Measurements from ENCODE around the gene CIAPIN1.

Gene CIAPIN1

GRCh38 chr16:57485916-57486857, 39.0 kb upstream of the CIAPIN1 start, which contains the start of gene DOK4:
Gene DOK4 (minus strand): TSS chr16:57486493. CDS start chr16:57479507, 6,986 bp downstream.
- H3K79me2 ChIP-seq (ENCODE audit: insufficient read depth, low read depth), result no peaks in the 10 kb centered on the region
- H3K4me3 ChIP-seq (IDR thresholded peaks at IDR 0.05; ENCODE audit: insufficient read depth, low read depth, low read length), result no peak within 1 kb of the TSS
- H2AFZ ChIP-seq (ENCODE audit: low read depth), result peak within 1 kb of the TSS; percentile 81
- peak within 1 kb of the TSS; percentile 94 for H3K4me2 ChIP-seq
- H3K27me3 ChIP-seq (ENCODE audit: insufficient read depth, low read depth), result no peaks in the 10 kb centered on the region
- no peak for TF ChIP-seq CTCF (conservative IDR thresholded peaks at IDR 0.05; ENCODE audit: low read depth, low read length)
- peaks cover 42% of the 10 kb centered on the region for H3K4me1 ChIP-seq (ENCODE audit: low read depth, poor library complexity, severe bottlenecking)
- peak within 1 kb of the TSS; percentile 43; the same call in 1 of the 2 replicates for H3K9ac ChIP-seq
- H3K27ac ChIP-seq, result peak within 1 kb of the TSS; percentile 50
- no peaks in the 10 kb centered on the region for H3K36me3 ChIP-seq (ENCODE audit: insufficient read depth)
- H4K20me1 ChIP-seq (ENCODE audit: insufficient read depth), result no peaks in the 10 kb centered on the region

GRCh38 chr16:57485091-57485915, 38.1 kb upstream of the CIAPIN1 start:
- Histone ChIP-seq H3K36me3 (ENCODE audit: insufficient read depth) (no peaks in the 10 kb centered on the region), H3K9ac (peak overlapping the region; percentile 18; the same call in 1 of the 2 replicates), H3K79me2 (ENCODE audit: insufficient read depth, low read depth) (no peaks in the 10 kb centered on the region), H3K4me2 (peak overlapping the region; percentile 94), H3K27ac (no peak overlapping the region), H3K4me3 (IDR thresholded peaks at IDR 0.05; ENCODE audit: insufficient read depth, low read depth, low read length) (no peak overlapping the region), H3K27me3 (ENCODE audit: insufficient read depth, low read depth) (no peaks in the 10 kb centered on the region), H4K20me1 (ENCODE audit: insufficient read depth) (no peaks in the 10 kb centered on the region), H3K4me1 (ENCODE audit: low read depth, poor library complexity, severe bottlenecking) (peaks cover 41% of the 10 kb centered on the region), H2AFZ (ENCODE audit: low read depth) (peak overlapping the region; percentile 81)
- no peak for TF ChIP-seq CTCF (conservative IDR thresholded peaks at IDR 0.05; ENCODE audit: low read depth, low read length)

- no peaks in the 10 kb centered on the region for H3K36me3 ChIP-seq (ENCODE audit: insufficient read depth)
- H3K79me2 ChIP-seq (ENCODE audit: insufficient read depth, low read depth), result no peaks in the 10 kb centered on the region
- H3K27ac ChIP-seq, result no peak overlapping the region
- H3K4me2 ChIP-seq, result no peak overlapping the region
- H3K4me1 ChIP-seq (ENCODE audit: low read depth, poor library complexity, severe bottlenecking), result peaks cover 34% of the 10 kb centered on the region
- no peak overlapping the region for H2AFZ ChIP-seq (ENCODE audit: low read depth)
- H4K20me1 ChIP-seq (ENCODE audit: insufficient read depth), result no peaks in the 10 kb centered on the region
- no peak overlapping the region for H3K9ac ChIP-seq
- no peak overlapping the region for H3K4me3 ChIP-seq (IDR thresholded peaks at IDR 0.05; ENCODE audit: insufficient read depth, low read depth, low read length)
- no peak for TF ChIP-seq CTCF (conservative IDR thresholded peaks at IDR 0.05; ENCODE audit: low read depth, low read length)
- H3K27me3 ChIP-seq (ENCODE audit: insufficient read depth, low read depth), result no peaks in the 10 kb centered on the region
These were observed 37.4 kb upstream of the CIAPIN1 start for GRCh38 chr16:57484515-57485005.

GRCh38 chr16:57483725-57484514, 36.7 kb upstream of the CIAPIN1 start:
- no peak overlapping the region for H3K4me3 ChIP-seq (IDR thresholded peaks at IDR 0.05; ENCODE audit: insufficient read depth, low read depth, low read length)
- H3K4me1 ChIP-seq (ENCODE audit: low read depth, poor library complexity, severe bottlenecking), result peaks cover 27% of the 10 kb centered on the region
- no peak overlapping the region for H2AFZ ChIP-seq (ENCODE audit: low read depth)
- H4K20me1 ChIP-seq (ENCODE audit: insufficient read depth), result no peaks in the 10 kb centered on the region
- no peaks in the 10 kb centered on the region for H3K79me2 ChIP-seq (ENCODE audit: insufficient read depth, low read depth)
- H3K9ac ChIP-seq, result no peak overlapping the region
- H3K4me2 ChIP-seq, result no peak overlapping the region
- H3K27ac ChIP-seq, result no peak overlapping the region
- no peaks in the 10 kb centered on the region for H3K36me3 ChIP-seq (ENCODE audit: insufficient read depth)
- no peaks in the 10 kb centered on the region for H3K27me3 ChIP-seq (ENCODE audit: insufficient read depth, low read depth)
- TF ChIP-seq CTCF (conservative IDR thresholded peaks at IDR 0.05; ENCODE audit: low read depth, low read length), result no peak

Data from KMS-11 (cell line).